ENCODE results near the gene WRNIP1.

Gene WRNIP1

DNA sequence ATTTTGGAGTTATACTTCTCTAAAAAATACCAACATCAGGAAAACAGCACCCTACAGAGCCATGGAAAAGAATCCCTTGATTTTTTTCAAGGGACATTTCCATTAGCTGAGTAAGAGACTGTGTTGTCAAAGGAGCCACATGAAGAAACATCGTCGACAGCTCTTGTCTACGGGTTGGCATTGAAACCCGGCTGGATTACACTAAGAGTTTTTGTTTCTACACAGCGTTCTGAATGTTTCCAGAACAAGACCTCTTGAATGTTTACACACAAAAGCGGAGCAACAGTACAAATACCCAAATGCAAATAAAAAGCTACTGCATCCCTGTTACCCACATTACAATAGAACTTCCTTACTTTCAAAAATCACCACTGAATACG, 12.1 kb upstream of the WRNIP1 start:
- in situ Hi-C loops (cut with MboI; ENCODE audit: low sequenced_read_pairs, unreplicated experiment), result no loop called here
- no peak for DNase-seq (ENCODE audit: low spot score)
- TF ChIP-seq, protein P1, sequence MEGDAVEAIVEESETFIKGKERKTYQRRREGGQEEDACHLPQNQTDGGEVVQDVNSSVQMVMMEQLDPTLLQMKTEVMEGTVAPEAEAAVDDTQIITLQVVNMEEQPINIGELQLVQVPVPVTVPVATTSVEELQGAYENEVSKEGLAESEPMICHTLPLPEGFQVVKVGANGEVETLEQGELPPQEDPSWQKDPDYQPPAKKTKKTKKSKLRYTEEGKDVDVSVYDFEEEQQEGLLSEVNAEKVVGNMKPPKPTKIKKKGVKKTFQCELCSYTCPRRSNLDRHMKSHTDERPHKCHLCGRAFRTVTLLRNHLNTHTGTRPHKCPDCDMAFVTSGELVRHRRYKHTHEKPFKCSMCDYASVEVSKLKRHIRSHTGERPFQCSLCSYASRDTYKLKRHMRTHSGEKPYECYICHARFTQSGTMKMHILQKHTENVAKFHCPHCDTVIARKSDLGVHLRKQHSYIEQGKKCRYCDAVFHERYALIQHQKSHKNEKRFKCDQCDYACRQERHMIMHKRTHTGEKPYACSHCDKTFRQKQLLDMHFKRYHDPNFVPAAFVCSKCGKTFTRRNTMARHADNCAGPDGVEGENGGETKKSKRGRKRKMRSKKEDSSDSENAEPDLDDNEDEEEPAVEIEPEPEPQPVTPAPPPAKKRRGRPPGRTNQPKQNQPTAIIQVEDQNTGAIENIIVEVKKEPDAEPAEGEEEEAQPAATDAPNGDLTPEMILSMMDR (IDR thresholded peaks at IDR 0.05; ENCODE audit: borderline replicate concordance, control extremely low read depth, extremely low read depth, insufficient read depth, missing control alignments), result no peak

- in situ Hi-C loops (cut with MboI; ENCODE audit: low sequenced_read_pairs, unreplicated experiment), result no loop called here
- no peak for DNase-seq (ENCODE audit: low spot score)
These were observed 11.4 kb upstream of the WRNIP1 start for GRCh38 chr6:2753743-2754142.

GRCh38 chr6:2754393-2754792, 10.8 kb upstream of the WRNIP1 start:
- in situ Hi-C loops (cut with MboI; ENCODE audit: low sequenced_read_pairs, unreplicated experiment), result no loop called here
- TF ChIP-seq, protein P1 (IDR thresholded peaks at IDR 0.05; ENCODE audit: borderline replicate concordance, control extremely low read depth, extremely low read depth, insufficient read depth, missing control alignments), result no peak
- no peak for DNase-seq (ENCODE audit: low spot score)

More at GRCh38 chr6:2753743-2754142, 11.4 kb upstream of the WRNIP1 start:
- TF ChIP-seq, protein P1 (IDR thresholded peaks at IDR 0.05; ENCODE audit: borderline replicate concordance, control extremely low read depth, extremely low read depth, insufficient read depth, missing control alignments), result no peak

- DNase-seq (ENCODE audit: low spot score), result no peak
- TF ChIP-seq, protein P1 (IDR thresholded peaks at IDR 0.05; ENCODE audit: borderline replicate concordance, control extremely low read depth, extremely low read depth, insufficient read depth, missing control alignments), result no peak
- in situ Hi-C loops (cut with MboI; ENCODE audit: low sequenced_read_pairs, unreplicated experiment), result no loop called here
These were observed 10.3 kb upstream of the WRNIP1 start for GRCh38 chr6:2754911-2755310.

GRCh38 chr6:2755456-2755855, 9.7 kb upstream of the WRNIP1 start:
- TF ChIP-seq, protein P1 (IDR thresholded peaks at IDR 0.05; ENCODE audit: borderline replicate concordance, control extremely low read depth, extremely low read depth, insufficient read depth, missing control alignments), result no peak
- no peak for DNase-seq (ENCODE audit: low spot score)
- in situ Hi-C loops (cut with MboI; ENCODE audit: low sequenced_read_pairs, unreplicated experiment), result no loop called here

- TF ChIP-seq, protein P1 (IDR thresholded peaks at IDR 0.05; ENCODE audit: borderline replicate concordance, control extremely low read depth, extremely low read depth, insufficient read depth, missing control alignments), result no peak
- in situ Hi-C loops (cut with MboI; ENCODE audit: low sequenced_read_pairs, unreplicated experiment), result no loop called here
- no peak for DNase-seq (ENCODE audit: low spot score)
These were observed 9.0 kb upstream of the WRNIP1 start for GRCh38 chr6:2756241-2756640.

All from GM13976 (cell line).